ENCODE data around the gene CLECL1.

CLECL1 gene

GRCh38 chr12:9732921-9733461, at the start of gene CLECL1:
TSS of gene CLECL1 (minus strand) at chr12:9733097.
- ATAC-seq = peak; percentile 72 to 78

GRCh38 chr12:9781360-9781759, 48.5 kb upstream of the CLECL1 start:
- no peak for ATAC-seq

GRCh38 chr12:9779209-9779608, 46.3 kb upstream of the CLECL1 start:
- no peak for ATAC-seq

- no peak for ATAC-seq
Observed at GRCh38 chr12:9776781-9777180, 43.9 kb upstream of the CLECL1 start.

- no peak for ATAC-seq
Observed at GRCh38 chr12:9773216-9773877, 40.5 kb upstream of the CLECL1 start.

- no peak for ATAC-seq
Observed at GRCh38 chr12:9763025-9763424, 30.1 kb upstream of the CLECL1 start.

- ATAC-seq = no peak
Observed at GRCh38 chr12:9762369-9762768, 29.5 kb upstream of the CLECL1 start.

GRCh38 chr12:9761419-9761781, 28.5 kb upstream of the CLECL1 start:
- ATAC-seq = peak; percentile 14 to 18

- peak; percentile 49 to 51 for ATAC-seq
Observed at GRCh38 chr12:9760699-9761418, 28.0 kb upstream of the CLECL1 start, which contains the start of gene CD69. TSS of gene CD69 (minus strand) at chr12:9760901. CDS start at chr12:9760820, 81 bp downstream.

- no peak for ATAC-seq
Observed at GRCh38 chr12:9760120-9760519, 27.2 kb upstream of the CLECL1 start.

GRCh38 chr12:9759694-9760093, 26.8 kb upstream of the CLECL1 start:
- ATAC-seq = no peak

GRCh38 chr12:9758119-9758518, 25.2 kb upstream of the CLECL1 start:
- ATAC-seq = no peak

GRCh38 chr12:9757433-9758025, 24.6 kb upstream of the CLECL1 start:
- ATAC-seq = no peak

- ATAC-seq = no peak
Observed at GRCh38 chr12:9756706-9757105, 23.8 kb upstream of the CLECL1 start.

GRCh38 chr12:9756170-9756569, 23.3 kb upstream of the CLECL1 start:
- no peak for ATAC-seq

GRCh38 chr12:9755567-9755966, 22.7 kb upstream of the CLECL1 start:
- ATAC-seq = no peak

GRCh38 chr12:9755035-9755434, 22.1 kb upstream of the CLECL1 start:
- no peak for ATAC-seq

- no peak for ATAC-seq
Observed at GRCh38 chr12:9754099-9754927, 21.4 kb upstream of the CLECL1 start.

GRCh38 chr12:9753498-9753897, 20.6 kb upstream of the CLECL1 start:
- ATAC-seq = no peak

GRCh38 chr12:9753073-9753472, 20.2 kb upstream of the CLECL1 start:
- no peak for ATAC-seq

- peak; percentile 3 to 9 for ATAC-seq
Observed at GRCh38 chr12:9752145-9752933, 19.4 kb upstream of the CLECL1 start.
